SK-N-SH (cell line): ENCODE results near the gene TMEM144. TPM values are rescaled to one million over a fixed set of nuclear protein-coding genes. Genes with fewer than 3 reads are reported as not detected.

Source experiments
- CTCF ChIA-PET: fragments of 300-600, 350-600 bp; formaldehyde crosslinking; extraction: SDS; loops from one replicate; lab custom pipeline; 2021; lab: Yijun Ruan, JAX
- POLR2A ChIA-PET: fragments of 350-600 bp; sonication (Branson Sonifier 250); formaldehyde crosslinking; extraction: SDS; loops from one replicate; lab custom pipeline; 2020; ENCODE audit warnings: antibody characterized with exemption, inconsistent platforms; lab: Yijun Ruan, JAX
- DNase-seq: peaks from one replicate; pipeline ENCODE4 v3.0.0; 2012
- H2AFZ ChIP-seq: fragments of 200-600 bp; sonication (generic); 2 replicates; pipeline ENCODE4 v1.8.1; 2016; ENCODE audit warnings: antibody characterized with exemption, mild to moderate bottlenecking, low read depth
- H3F3A ChIP-seq: fragments of 200-600 bp; sonication (generic); replicated peaks from 2 replicates; pipeline ENCODE3; 2016; ENCODE audit warnings: antibody characterized with exemption, mild to moderate bottlenecking; ENCODE audit not compliant: insufficient read depth
- H3K27ac ChIP-seq, 2 experiments: fragments of 200-500 bp in 1 of 2; fragments of 200-600 bp in 1 of 2; sonication (Bioruptor generic) in 1 of 2; sonication (generic), shearing (Covaris generic) in 1 of 2; 2 replicates each; pipeline versions ENCODE4 v1.5.1 to v1.6.1; 2014 to 2016; ENCODE audit warnings: low read depth in 2 of 2, inconsistent platforms in 1 of 2, low read length in 1 of 2, mild to moderate bottlenecking in 1 of 2, mixed read lengths in 1 of 2
- H3K27me3 ChIP-seq: fragments of 200-600 bp; sonication (generic), shearing (Covaris generic); 2 replicates; pipeline ENCODE4 v1.6.1; 2016; ENCODE audit warnings: mixed run types; ENCODE audit not compliant: insufficient read depth
- H3K36me3 ChIP-seq, 2 experiments: fragments of 200-500 bp in 1 of 2; fragments of 200-600 bp in 1 of 2; sonication (Bioruptor generic) in 1 of 2; sonication (generic) in 1 of 2; replicated peaks in 1 of 2; 2 replicates each; pipeline versions ENCODE3 to v1.5.1; 2014 to 2016; ENCODE audit warnings: low read length in 1 of 2, mild to moderate bottlenecking in 1 of 2; ENCODE audit not compliant: insufficient read depth in 2 of 2, control insufficient read depth in 1 of 2
- H3K4me1 ChIP-seq, 2 experiments: fragments of 200-500 bp in 1 of 2; fragments of 200-600 bp in 1 of 2; sonication (Bioruptor generic) in 1 of 2; sonication (generic), shearing (Covaris generic) in 1 of 2; 2 replicates each; pipeline versions ENCODE4 v1.5.1 to v1.6.1; 2014 to 2016; ENCODE audit warnings: low read depth in 1 of 2, low read length in 1 of 2, mixed run types in 1 of 2; ENCODE audit not compliant: insufficient read depth in 2 of 2, control insufficient read depth in 1 of 2
- H3K4me2 ChIP-seq: fragments of 200-600 bp; sonication (generic), shearing (Covaris generic); 2 replicates; pipeline ENCODE4 v1.6.1; 2017; ENCODE audit warnings: mixed run types
- H3K4me3 ChIP-seq, 2 experiments: fragments of 200-500 bp in 1 of 2; fragments of 200-600 bp in 1 of 2; sonication (Bioruptor generic) in 1 of 2; sonication (generic), shearing (Covaris generic) in 1 of 2; 2 replicates each; pipeline versions ENCODE4 v1.5.1 to v1.8.1; 2014 to 2016; ENCODE audit warnings: low read depth in 2 of 2, inconsistent platforms in 1 of 2, low read length in 1 of 2, mild to moderate bottlenecking in 1 of 2, mixed read lengths in 1 of 2, moderate library complexity in 1 of 2
- H3K79me2 ChIP-seq: fragments of 200-600 bp; sonication (generic); 2 replicates; pipeline ENCODE4 v1.8.1; 2017; ENCODE audit warnings: mild to moderate bottlenecking; ENCODE audit not compliant: insufficient read depth
- H3K9ac ChIP-seq: fragments of 200-600 bp; sonication (generic); 2 replicates; pipeline ENCODE4 v1.6.1; 2017; ENCODE audit warnings: mixed run types
- H3K9me2 ChIP-seq: fragments of 200-600 bp; sonication (generic); 2 replicates; pipeline ENCODE4 v1.6.1; 2017; ENCODE audit warnings: mixed run types
- H3K9me3 ChIP-seq: fragments of 200-600 bp; sonication (generic); 2 replicates; pipeline ENCODE4 v1.6.1; 2017; ENCODE audit warnings: mixed run types, mild to moderate bottlenecking, moderate library complexity
- H4K20me1 ChIP-seq: fragments of 200-600 bp; sonication (generic); 2 replicates; pipeline ENCODE4 v1.6.1; 2017; ENCODE audit warnings: mild to moderate bottlenecking, mixed run types; ENCODE audit not compliant: insufficient read depth
- EP300 ChIP-seq, 2 experiments: IDR thresholded peaks; 2 replicates each; pipeline versions ENCODE4 v1.4.0 to v1.6.1; 2012; ENCODE audit warnings: borderline replicate concordance in 1 of 2, low read depth in 1 of 2, low read length in 1 of 2
- FOSL2 ChIP-seq: IDR thresholded peaks from 2 replicates; pipeline ENCODE4 v1.4.0; 2012; ENCODE audit warnings: low read depth, mild to moderate bottlenecking, moderate library complexity, borderline replicate concordance
- FOXM1 ChIP-seq: IDR thresholded peaks from 2 replicates; pipeline ENCODE4 v1.4.0; 2012; ENCODE audit warnings: low read depth, mild to moderate bottlenecking
- GATA2 ChIP-seq: sonication (generic); formaldehyde crosslinking; IDR thresholded peaks from 2 replicates; pipeline ENCODE4 v1.5.0; 2020; ENCODE audit warnings: mild to moderate bottlenecking, missing genetic modification reagents
- MEF2A ChIP-seq: IDR thresholded peaks from 2 replicates; pipeline ENCODE4 v1.4.0; 2012; ENCODE audit warnings: low read depth, borderline replicate concordance
- MXI1 ChIP-seq: IDR thresholded peaks from 2 replicates; pipeline ENCODE4 v1.6.1; 2012; ENCODE audit warnings: mild to moderate bottlenecking, low read depth, low read length, improper control_type of control experiment
- POLR2AphosphoS5 ChIP-seq: IDR thresholded peaks from 2 replicates; pipeline ENCODE4 v1.6.1; 2012; ENCODE audit warnings: low read depth, low read length
- RAD21 ChIP-seq: IDR thresholded peaks from 2 replicates; pipeline ENCODE4 v1.6.1; 2012; ENCODE audit warnings: mild to moderate bottlenecking, low read length
- RCOR1 ChIP-seq: fragments of 150-350 bp; IDR thresholded peaks from 2 replicates; pipeline ENCODE4 v1.6.1; 2017; ENCODE audit warnings: antibody characterized with exemption, low read length
- RFX5 ChIP-seq: IDR thresholded peaks from 2 replicates; pipeline ENCODE4 v1.6.1; 2012; ENCODE audit warnings: mild to moderate bottlenecking, improper control_type of control experiment, low read length
- RXRA ChIP-seq: IDR thresholded peaks from 2 replicates; pipeline ENCODE4 v1.4.0; 2012; ENCODE audit warnings: low read depth, mild to moderate bottlenecking, borderline replicate concordance
- SIN3A ChIP-seq: IDR thresholded peaks from 2 replicates; pipeline ENCODE4 v1.6.1; 2012; ENCODE audit warnings: low read depth, mild to moderate bottlenecking, low read length, moderate library complexity, borderline replicate concordance
- SMC3 ChIP-seq: IDR thresholded peaks from 2 replicates; pipeline ENCODE4 v1.6.1; 2012; ENCODE audit warnings: low read depth, low read length, improper control_type of control experiment
- TCF12 ChIP-seq: IDR thresholded peaks from 2 replicates; pipeline ENCODE4 v1.4.0; 2012
- YY1 ChIP-seq: IDR thresholded peaks from 2 replicates; pipeline ENCODE4 v1.4.0; 2012; ENCODE audit warnings: low read depth, mild to moderate bottlenecking
- WGBS: methylation state at CpG from one replicate; pipeline ENCODE4 v1.1.6; 2017; ENCODE audit warnings: low lambda C conversion rate; 5-methylcytosine and 5-hydroxymethylcytosine counted together
- polyA plus RNA-seq, 3 experiments: library from polyadenylated mRNA; depleted of rRNA; stranded (reverse); fragments of >200 nt; gene quantifications; 2 replicates each; pipeline ENCODE4 v1.2.3, GENCODE V29; 2012
- TF ChIP-seq, protein P1 (sequence below): fragments of 150-350 bp; IDR thresholded peaks from 2 replicates; pipeline ENCODE4 v1.6.1; 2017; ENCODE audit warnings: antibody characterized with exemption, low read length, low read depth, borderline replicate concordance
- TF ChIP-seq, protein P2 (sequence below): fragments of 150-350 bp; IDR thresholded peaks from 2 replicates; pipeline ENCODE4 v1.6.1; 2016; ENCODE audit warnings: mild to moderate bottlenecking, low read depth, low read length
- TF ChIP-seq, protein P3 (sequence below): IDR thresholded peaks from 2 replicates; pipeline ENCODE4 v1.6.1; 2012; ENCODE audit warnings: mild to moderate bottlenecking, low read depth, low read length, moderate library complexity

The TMEM144 gene
- polyA plus RNA-seq, 1 of the 3 experiments (the other 2 are of a cell fraction), result not detected

DNA sequence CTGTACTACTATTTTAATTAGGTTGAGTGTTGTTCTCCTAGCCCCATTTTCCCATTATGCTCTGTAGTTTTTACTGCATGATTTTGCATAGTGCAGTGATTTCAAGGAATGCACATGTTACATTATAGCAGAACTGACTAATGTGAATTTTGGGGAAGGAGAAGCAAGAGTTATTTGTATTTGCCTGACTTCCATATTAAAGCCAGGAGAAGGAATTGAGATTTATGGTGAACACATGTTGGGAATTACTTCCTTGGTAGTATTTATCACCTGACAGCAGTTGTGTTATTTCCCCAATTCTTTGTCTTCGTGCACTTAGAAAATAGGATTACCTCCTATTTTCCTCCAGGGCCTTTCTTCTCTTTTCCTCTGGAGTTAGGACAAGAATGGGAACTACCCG lies 3.2 kb downstream of the TMEM144 start:
- H3K27me3 ChIP-seq, result no peaks in the 10 kb centered on the region
- H3K4me1 ChIP-seq, result no peaks in the 10 kb centered on the region
- no peaks in the 10 kb centered on the region for H3K9me3 ChIP-seq
- no peaks in the 10 kb centered on the region for H4K20me1 ChIP-seq
- no peaks in the 10 kb centered on the region for H3F3A ChIP-seq
- H3K4me2 ChIP-seq, result no peak overlapping the region
- ChIA-PET CTCF (no interaction called here), POLR2A (no interaction called here)
- no peak overlapping the region for H3K4me3 ChIP-seq
- no peak overlapping the region for H2AFZ ChIP-seq
- no peaks in the 10 kb centered on the region for H3K79me2 ChIP-seq
- no peak overlapping the region for H3K9ac ChIP-seq
- no peak for DNase-seq
- no peak overlapping the region for H3K27ac ChIP-seq
- no peaks in the 10 kb centered on the region for H3K36me3 ChIP-seq
- no peak for TF ChIP-seq RAD21
- TF ChIP-seq, protein P1, sequence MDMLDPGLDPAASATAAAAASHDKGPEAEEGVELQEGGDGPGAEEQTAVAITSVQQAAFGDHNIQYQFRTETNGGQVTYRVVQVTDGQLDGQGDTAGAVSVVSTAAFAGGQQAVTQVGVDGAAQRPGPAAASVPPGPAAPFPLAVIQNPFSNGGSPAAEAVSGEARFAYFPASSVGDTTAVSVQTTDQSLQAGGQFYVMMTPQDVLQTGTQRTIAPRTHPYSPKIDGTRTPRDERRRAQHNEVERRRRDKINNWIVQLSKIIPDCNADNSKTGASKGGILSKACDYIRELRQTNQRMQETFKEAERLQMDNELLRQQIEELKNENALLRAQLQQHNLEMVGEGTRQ, result no peak
- TF ChIP-seq MXI1, result no peak
- 40% methylated on average over 2 of the region's 2 CpGs for WGBS
- no peaks in the 10 kb centered on the region for H3K9me2 ChIP-seq

DNA sequence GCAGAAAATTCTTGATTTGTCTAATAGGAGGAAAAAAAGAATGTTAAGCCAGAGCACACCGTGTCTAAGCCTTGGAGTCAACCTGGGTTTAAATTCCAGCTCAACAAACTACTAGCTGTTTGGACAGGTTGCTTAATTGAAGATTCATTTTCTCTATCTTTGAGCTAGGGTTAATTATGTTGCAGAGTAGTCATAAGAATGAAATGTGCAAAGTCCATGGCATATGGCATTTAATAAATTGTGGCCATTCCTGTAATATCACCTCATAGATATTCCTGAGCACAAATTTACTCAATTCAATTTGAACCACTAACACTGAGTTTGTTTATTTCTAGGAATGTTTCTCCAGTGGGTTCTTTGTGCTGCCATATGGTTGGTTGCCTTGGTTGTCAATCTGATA lies 4.6 kb downstream of the TMEM144 start:
- WGBS, result 24% methylated on average over 1 of the region's 1 CpG
- Histone ChIP-seq H3K4me3 (no peak overlapping the region), H3K4me2 (no peak overlapping the region), H3K9me3 (no peaks in the 10 kb centered on the region), H3K27ac (no peak overlapping the region), H3K4me1 (no peaks in the 10 kb centered on the region), H2AFZ (no peak overlapping the region), H3K9ac (no peak overlapping the region), H3K36me3 (no peaks in the 10 kb centered on the region), H3K79me2 (no peaks in the 10 kb centered on the region), H3K9me2 (no peaks in the 10 kb centered on the region), H3F3A (no peaks in the 10 kb centered on the region), H4K20me1 (no peaks in the 10 kb centered on the region), H3K27me3 (no peaks in the 10 kb centered on the region)
- DNase-seq, result no peak
- TF ChIP-seq POLR2AphosphoS5 (no peak), FOSL2 (no peak), RCOR1 (no peak), SMC3 (no peak), TCF12 (no peak)
- TF ChIP-seq, protein P2, sequence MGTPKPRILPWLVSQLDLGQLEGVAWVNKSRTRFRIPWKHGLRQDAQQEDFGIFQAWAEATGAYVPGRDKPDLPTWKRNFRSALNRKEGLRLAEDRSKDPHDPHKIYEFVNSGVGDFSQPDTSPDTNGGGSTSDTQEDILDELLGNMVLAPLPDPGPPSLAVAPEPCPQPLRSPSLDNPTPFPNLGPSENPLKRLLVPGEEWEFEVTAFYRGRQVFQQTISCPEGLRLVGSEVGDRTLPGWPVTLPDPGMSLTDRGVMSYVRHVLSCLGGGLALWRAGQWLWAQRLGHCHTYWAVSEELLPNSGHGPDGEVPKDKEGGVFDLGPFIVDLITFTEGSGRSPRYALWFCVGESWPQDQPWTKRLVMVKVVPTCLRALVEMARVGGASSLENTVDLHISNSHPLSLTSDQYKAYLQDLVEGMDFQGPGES, result no peak
- ChIA-PET POLR2A (no interaction called here), CTCF (no interaction called here)

DNA sequence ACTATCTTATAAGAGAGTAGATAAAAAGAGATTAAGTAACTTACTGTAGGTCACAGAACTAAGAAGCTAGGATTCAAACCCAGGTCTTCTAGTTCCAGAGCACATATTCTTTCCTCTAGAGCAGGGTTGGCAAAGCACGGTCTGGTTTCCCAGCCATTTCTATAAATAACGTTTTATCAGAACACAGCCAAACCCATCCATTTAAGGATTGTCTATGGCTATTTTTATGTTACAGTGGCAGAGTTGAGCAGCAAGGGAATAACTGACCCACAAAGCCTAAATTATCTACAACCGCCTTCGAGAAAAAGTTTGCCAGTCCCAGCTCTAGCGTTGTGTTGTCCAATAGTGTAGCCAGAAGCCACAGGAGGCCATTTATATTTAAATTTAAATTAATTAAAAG lies 7.5 kb downstream of the TMEM144 start:
- Histone ChIP-seq H3F3A (no peaks in the 10 kb centered on the region), H2AFZ (no peak overlapping the region), H3K4me3 (no peak overlapping the region), H4K20me1 (no peaks in the 10 kb centered on the region), H3K79me2 (no peaks in the 10 kb centered on the region), H3K4me2 (no peak overlapping the region), H3K36me3 (no peaks in the 10 kb centered on the region), H3K9me3 (no peaks in the 10 kb centered on the region), H3K27ac (no peak overlapping the region), H3K4me1 (no peaks in the 10 kb centered on the region), H3K9ac (no peak overlapping the region), H3K27me3 (no peaks in the 10 kb centered on the region), H3K9me2 (no peaks in the 10 kb centered on the region)
- ChIA-PET POLR2A (no interaction called here), CTCF (no interaction called here)
- 69% methylated on average over 5 of the region's 5 CpGs for WGBS
- DNase-seq, result no peak
- TF ChIP-seq RXRA (no peak), FOXM1 (no peak), YY1 (no peak), MEF2A (no peak), RAD21 (no peak), EP300 (IDR thresholded peaks at IDR 0.05; ENCODE audit: borderline replicate concordance in 1 of 2, low read depth in 1 of 2, low read length in 1 of 2) (no peak), SIN3A (no peak), TCF12 (no peak), GATA2 (CRISPR knock-in tag) (no peak), RFX5 (no peak), POLR2AphosphoS5 (no peak)
- TF ChIP-seq, protein P3, sequence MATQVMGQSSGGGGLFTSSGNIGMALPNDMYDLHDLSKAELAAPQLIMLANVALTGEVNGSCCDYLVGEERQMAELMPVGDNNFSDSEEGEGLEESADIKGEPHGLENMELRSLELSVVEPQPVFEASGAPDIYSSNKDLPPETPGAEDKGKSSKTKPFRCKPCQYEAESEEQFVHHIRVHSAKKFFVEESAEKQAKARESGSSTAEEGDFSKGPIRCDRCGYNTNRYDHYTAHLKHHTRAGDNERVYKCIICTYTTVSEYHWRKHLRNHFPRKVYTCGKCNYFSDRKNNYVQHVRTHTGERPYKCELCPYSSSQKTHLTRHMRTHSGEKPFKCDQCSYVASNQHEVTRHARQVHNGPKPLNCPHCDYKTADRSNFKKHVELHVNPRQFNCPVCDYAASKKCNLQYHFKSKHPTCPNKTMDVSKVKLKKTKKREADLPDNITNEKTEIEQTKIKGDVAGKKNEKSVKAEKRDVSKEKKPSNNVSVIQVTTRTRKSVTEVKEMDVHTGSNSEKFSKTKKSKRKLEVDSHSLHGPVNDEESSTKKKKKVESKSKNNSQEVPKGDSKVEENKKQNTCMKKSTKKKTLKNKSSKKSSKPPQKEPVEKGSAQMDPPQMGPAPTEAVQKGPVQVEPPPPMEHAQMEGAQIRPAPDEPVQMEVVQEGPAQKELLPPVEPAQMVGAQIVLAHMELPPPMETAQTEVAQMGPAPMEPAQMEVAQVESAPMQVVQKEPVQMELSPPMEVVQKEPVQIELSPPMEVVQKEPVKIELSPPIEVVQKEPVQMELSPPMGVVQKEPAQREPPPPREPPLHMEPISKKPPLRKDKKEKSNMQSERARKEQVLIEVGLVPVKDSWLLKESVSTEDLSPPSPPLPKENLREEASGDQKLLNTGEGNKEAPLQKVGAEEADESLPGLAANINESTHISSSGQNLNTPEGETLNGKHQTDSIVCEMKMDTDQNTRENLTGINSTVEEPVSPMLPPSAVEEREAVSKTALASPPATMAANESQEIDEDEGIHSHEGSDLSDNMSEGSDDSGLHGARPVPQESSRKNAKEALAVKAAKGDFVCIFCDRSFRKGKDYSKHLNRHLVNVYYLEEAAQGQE, result no peak
